NT2/D1 (cell line): ENCODE data around the gene SKIC8.

Experiments
- YY1 ChIP-seq: IDR thresholded peaks from 2 replicates; pipeline ENCODE4 v1.6.1; 2011; ENCODE audit not compliant: insufficient read length, insufficient read depth
- ZNF274 ChIP-seq: IDR thresholded peaks from 2 replicates; pipeline ENCODE4 v1.6.1; 2011; ENCODE audit warnings: mild to moderate bottlenecking, low read depth, low read length

DNA sequence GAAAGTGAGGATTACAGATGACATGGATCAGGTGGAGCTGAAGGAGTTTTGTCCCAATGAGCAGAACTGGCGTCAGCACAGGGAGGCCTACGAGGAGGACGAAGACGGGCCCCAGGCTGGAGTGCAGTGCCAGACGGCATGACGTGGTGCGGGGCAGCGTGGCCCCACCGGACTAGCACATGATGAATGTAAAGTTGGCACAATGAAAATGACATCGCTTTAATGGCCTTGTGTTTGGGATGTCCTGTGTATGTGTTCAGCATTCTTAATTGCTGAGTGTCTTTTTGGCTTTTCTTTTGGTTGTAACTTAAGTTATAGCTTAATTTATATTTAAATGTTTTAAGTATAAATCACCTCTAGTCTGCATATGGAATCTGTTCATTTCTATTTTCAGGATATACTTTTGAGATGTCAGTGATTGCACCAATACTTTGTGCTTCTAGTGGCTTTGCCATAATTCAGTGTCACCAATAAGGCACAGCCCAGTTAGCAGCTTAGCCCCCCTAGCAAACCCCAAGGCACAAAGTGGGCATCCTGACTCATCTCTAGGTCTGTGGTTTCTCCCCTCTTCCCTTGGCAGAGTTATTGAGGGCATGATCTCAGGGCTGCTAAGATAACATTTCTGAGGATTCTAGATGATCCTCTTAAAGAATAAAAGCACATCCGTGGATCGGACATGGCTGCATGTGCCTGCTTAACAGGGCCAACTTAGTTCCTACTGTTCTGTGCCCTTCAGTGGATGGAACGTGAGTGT, 18.9 kb downstream of the SKIC8 start:
- TF ChIP-seq ZNF274 (no peak), YY1 (no peak)
